Activated naive CD8-positive, alpha-beta T cell treated with anti-CD3 and anti-CD28 coated beads, Interleukin-2, amount 50 U/mL, for 16 hours (primary cell): ENCODE results near the gene ESR1.
"Not testable (repeated sequence)": the region's sequence is repeated elsewhere in the genome, so short reads cannot be mapped to it uniquely, and the experiment has no call there.

Experiments
- DNase-seq: peaks from one replicate; pipeline ENCODE4 v3.0.0-alpha.2; 2020; ENCODE audit warnings: low read depth, low spot score

ESR1 gene

GRCh38 chr6:151813858-151814257 is 6.4 kb downstream of the ESR1 start:
- no peak for DNase-seq

- DNase-seq = no peak
These were observed 7.1 kb downstream of the ESR1 start for GRCh38 chr6:151814614-151815013.

- DNase-seq = no peak
These were observed 15.0 kb downstream of the ESR1 start for GRCh38 chr6:151822252-151823111.

GRCh38 chr6:151826517-151827142 is 19.1 kb downstream of the ESR1 start:
- no peak for DNase-seq

- DNase-seq = no peak
These were observed 25.2 kb downstream of the ESR1 start for GRCh38 chr6:151832710-151833109.

GRCh38 chr6:151835396-151835795 is 27.9 kb downstream of the ESR1 start:
- DNase-seq = no peak

GRCh38 chr6:151837223-151837622 is 29.7 kb downstream of the ESR1 start:
- DNase-seq = no peak

GRCh38 chr6:151842816-151843215 is 35.3 kb downstream of the ESR1 start:
- DNase-seq = no peak

- no peak for DNase-seq
These were observed 39.6 kb downstream of the ESR1 start for GRCh38 chr6:151847064-151847463.

GRCh38 chr6:151850479-151851003 is 43.1 kb downstream of the ESR1 start:
- no peak for DNase-seq

- no peak for DNase-seq
These were observed 50.8 kb downstream of the ESR1 start for GRCh38 chr6:151858294-151858693.

GRCh38 chr6:151862461-151862860 is 55.0 kb downstream of the ESR1 start:
- DNase-seq = no peak

- not testable (repeated sequence) for DNase-seq
These were observed 59.9 kb downstream of the ESR1 start for GRCh38 chr6:151867361-151867869.

- no peak for DNase-seq
These were observed 61.9 kb downstream of the ESR1 start for GRCh38 chr6:151869345-151869744.

- no peak for DNase-seq
These were observed 62.3 kb downstream of the ESR1 start for GRCh38 chr6:151869787-151870186.

GRCh38 chr6:151870375-151870774 is 62.9 kb downstream of the ESR1 start:
- DNase-seq = no peak

GRCh38 chr6:151875524-151875923 is 68.0 kb downstream of the ESR1 start:
- DNase-seq = no peak

GRCh38 chr6:151876122-151876521 is 68.6 kb downstream of the ESR1 start:
- no peak for DNase-seq

GRCh38 chr6:151877458-151877857 is 70.0 kb downstream of the ESR1 start:
- DNase-seq = no peak

- DNase-seq = no peak
These were observed 73.7 kb downstream of the ESR1 start for GRCh38 chr6:151881231-151881630.

- DNase-seq = no peak
These were observed 74.7 kb downstream of the ESR1 start for GRCh38 chr6:151882206-151882605.

GRCh38 chr6:151885234-151885633 is 77.8 kb downstream of the ESR1 start:
- no peak for DNase-seq

- DNase-seq = no peak
These were observed 84.0 kb downstream of the ESR1 start for GRCh38 chr6:151891524-151891923.
